ENCODE results near the gene IQCM. TPM values are rescaled to one million over a fixed set of nuclear protein-coding genes. Genes with fewer than 3 reads are reported as not detected.

Gene IQCM
- total RNA-seq, 1 experiment from 2014 or later, result 0.11 TPM

- Mint-ChIP-seq H3K27ac (no peak overlapping the region), H3K27me3 (ENCODE audit: low read depth) (no peaks in the 10 kb centered on the region), H3K9me3 (no peaks in the 10 kb centered on the region), H3K4me1 (peaks cover 9% of the 10 kb centered on the region), H3K4me3 (no peak overlapping the region), H3K36me3 (no peaks in the 10 kb centered on the region)
- ChIA-PET CTCF (no interaction called here), POLR2A (no interaction called here)
- DNase-seq (ENCODE audit: low spot score) (no peak), ATAC-seq (no peak)
- TF ChIP-seq ZNF532 (CRISPR knock-in tag; IDR thresholded peaks at IDR 0.05; ENCODE audit: borderline replicate concordance), result no peak
- no peak for TF ChIP-seq EMX1 (CRISPR knock-in tag; IDR thresholded peaks at IDR 0.05)
Measured at GRCh38 chr4:149765630-149766029, 50.0 kb downstream of the IQCM start.

GRCh38 chr4:149755969-149756368, 59.7 kb downstream of the IQCM start:
- Mint-ChIP-seq H3K36me3 (no peaks in the 10 kb centered on the region), H3K9me3 (no peaks in the 10 kb centered on the region), H3K4me3 (no peak overlapping the region), H3K27me3 (ENCODE audit: low read depth) (no peaks in the 10 kb centered on the region), H3K27ac (no peak overlapping the region), H3K4me1 (no peaks in the 10 kb centered on the region; the same call in 1 of the 2 replicates)
- ChIA-PET POLR2A (no interaction called here), CTCF (no interaction called here)
- no peak for TF ChIP-seq AR (CRISPR knock-in tag; IDR thresholded peaks at IDR 0.05)
- TF ChIP-seq CBFB (CRISPR knock-in tag; IDR thresholded peaks at IDR 0.05; ENCODE audit: low read depth), result no peak
- no peak for TF ChIP-seq MLX (CRISPR knock-in tag; IDR thresholded peaks at IDR 0.05)
- TF ChIP-seq SOX15 (CRISPR knock-in tag; IDR thresholded peaks at IDR 0.05), result no peak
- TF ChIP-seq ATF3 (CRISPR knock-in tag; conservative IDR thresholded peaks at IDR 0.05), result no peak
- no peak for DNase-seq (ENCODE audit: low spot score)
- ATAC-seq, result no peak

- H3K36me3 Mint-ChIP-seq, result no peaks in the 10 kb centered on the region
- DNase-seq (ENCODE audit: low spot score) (no peak), ATAC-seq (no peak; the same call in 1 of the 2 replicates)
- no peak overlapping the region for H3K27ac Mint-ChIP-seq
- CTCF ChIA-PET, result interaction anchor here (0.8 kb wide), 1 partner anchor 30 kb away, joined by 3 read pairs; no protein-coding TSS in a partner anchor
- H3K9me3 Mint-ChIP-seq, result no peaks in the 10 kb centered on the region
- POLR2A ChIA-PET, result no interaction called here
- H3K4me1 Mint-ChIP-seq, result peaks cover 3% of the 10 kb centered on the region
- H3K4me3 Mint-ChIP-seq, result no peak overlapping the region
- no peaks in the 10 kb centered on the region for H3K27me3 Mint-ChIP-seq (ENCODE audit: low read depth)
- no peak for TF ChIP-seq STAT6 (CRISPR knock-in tag; conservative IDR thresholded peaks at IDR 0.05; ENCODE audit: low read depth)
- no peak for TF ChIP-seq NR2C2 (CRISPR knock-in tag; IDR thresholded peaks at IDR 0.05)
- no peak for TF ChIP-seq ATF6 (CRISPR knock-in tag; IDR thresholded peaks at IDR 0.05)
- TF ChIP-seq IRF1 (CRISPR knock-in tag; IDR thresholded peaks at IDR 0.05), result no peak
- no peak for TF ChIP-seq TP53 (CRISPR knock-in tag; IDR thresholded peaks at IDR 0.05)
- no peak for TF ChIP-seq GABPB1 (CRISPR knock-in tag; IDR thresholded peaks at IDR 0.05)
- TF ChIP-seq E2F1 (CRISPR knock-in tag; IDR thresholded peaks at IDR 0.05), result no peak
Measured at GRCh38 chr4:149754526-149754925, 61.1 kb downstream of the IQCM start.
